ENCODE data around the gene ZNF138. TPM values are rescaled to one million over a fixed set of nuclear protein-coding genes. Genes with fewer than 3 reads are reported as not detected.
"Not testable (repeated sequence)": the region's sequence is repeated elsewhere in the genome, so short reads cannot be mapped to it uniquely, and the experiment has no call there.

The ZNF138 gene
- total RNA-seq, result 5.1 and 9.4 TPM in 2 replicates

DNA sequence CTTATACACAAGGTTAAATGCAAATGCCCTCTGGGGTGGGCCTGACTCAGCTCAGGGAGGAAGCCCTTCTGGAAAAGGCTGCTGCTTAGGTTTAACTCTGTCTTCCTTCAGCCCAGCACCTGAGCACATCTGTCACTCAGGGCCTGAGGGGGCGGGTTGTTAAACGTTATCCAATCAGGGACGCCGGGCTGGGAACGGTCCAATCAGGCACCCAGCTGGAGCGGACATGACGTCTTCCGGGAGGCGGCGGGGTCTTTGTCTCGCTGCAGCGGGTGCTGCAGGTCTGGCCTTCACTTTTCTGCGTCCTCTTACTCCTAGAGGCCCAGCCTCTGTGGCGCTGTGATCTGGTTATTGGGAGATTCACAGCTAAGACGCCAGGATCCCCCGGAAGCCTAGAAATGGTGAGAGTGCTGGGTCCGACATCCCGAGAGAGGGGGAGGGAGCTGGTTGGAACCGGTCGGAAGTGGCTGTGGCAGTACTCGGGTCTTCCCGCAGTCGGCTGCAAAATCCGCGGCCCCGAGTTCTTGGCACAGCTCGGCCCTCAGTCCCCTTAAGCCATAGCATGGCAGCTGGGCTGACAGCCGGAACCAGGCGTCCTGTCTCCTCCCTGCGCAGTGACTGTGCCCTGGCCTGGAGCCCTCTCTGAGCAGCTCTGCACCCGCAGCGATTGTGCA is at the start of gene ZNF138:
ZNF138 (plus strand) TSS at position 258 of the 674 bp plus-strand sequence; CDS start at position 399, 141 bp downstream.
- DNase-seq, result peak; percentile 96

DNA sequence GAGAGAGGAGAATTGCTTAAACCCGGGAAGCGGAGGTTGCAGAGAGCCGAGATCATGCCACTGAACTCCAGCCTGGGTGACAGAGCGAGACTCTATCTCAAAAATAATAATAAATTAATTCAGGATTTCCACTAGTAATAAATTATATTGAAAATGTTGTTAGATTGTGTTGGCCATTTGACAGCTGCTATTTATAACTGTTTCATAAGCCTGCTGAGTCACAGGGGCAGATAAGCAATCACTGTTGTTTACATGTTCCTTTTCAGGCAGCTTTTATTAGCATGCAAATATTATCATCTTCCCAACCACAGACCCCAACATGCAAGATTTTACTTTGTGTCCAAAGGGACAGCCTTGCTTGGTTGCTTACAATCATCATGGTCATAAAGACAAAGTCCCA is 49.5 kb upstream of the ZNF138 start:
- DNase-seq, result no peak

DNA sequence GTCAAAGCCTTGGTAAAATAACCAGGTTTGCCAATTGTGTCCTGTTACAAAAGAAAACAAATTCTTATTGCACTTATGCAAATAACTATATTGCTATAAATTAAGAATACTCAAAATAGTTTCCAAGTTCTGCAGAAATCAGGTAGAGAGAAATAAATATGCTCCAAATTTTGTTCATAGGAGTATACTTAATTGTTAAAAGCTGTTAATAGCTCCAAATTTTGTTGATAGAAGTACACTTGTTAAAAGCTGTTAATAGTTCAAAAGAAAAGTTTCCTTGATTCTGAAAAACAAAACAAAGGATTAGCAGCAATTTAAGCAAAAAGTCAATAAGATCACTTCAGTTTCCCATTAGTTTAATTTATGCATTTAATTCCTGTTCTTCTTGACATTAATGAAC is 46.4 kb upstream of the ZNF138 start:
- DNase-seq, result no peak

- DNase-seq, result no peak
These were observed 41.2 kb upstream of the ZNF138 start for GRCh38 chr7:64753032-64753431.

DNA sequence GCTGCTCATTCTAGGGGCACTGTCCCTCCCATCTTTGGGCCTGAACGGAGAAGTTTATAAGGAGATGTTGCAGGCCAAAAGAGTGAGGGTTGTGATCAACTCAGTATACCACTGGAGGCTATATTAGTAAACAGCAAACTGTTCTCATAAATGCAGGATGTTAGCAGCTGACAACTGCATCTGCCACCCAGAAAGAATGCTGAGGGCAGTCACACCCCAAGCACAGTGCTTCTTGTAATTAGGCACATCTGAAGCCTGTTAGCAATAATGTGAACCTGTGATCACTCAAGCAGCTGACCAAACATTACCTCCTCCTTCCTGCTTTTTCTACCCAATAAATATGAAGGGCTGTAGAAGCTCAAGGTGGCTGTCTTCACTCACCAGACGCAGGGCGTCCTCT is 38.4 kb upstream of the ZNF138 start:
- no peak for DNase-seq

GRCh38 chr7:64758151-64758550 is 36.1 kb upstream of the ZNF138 start:
- no peak for DNase-seq

DNA sequence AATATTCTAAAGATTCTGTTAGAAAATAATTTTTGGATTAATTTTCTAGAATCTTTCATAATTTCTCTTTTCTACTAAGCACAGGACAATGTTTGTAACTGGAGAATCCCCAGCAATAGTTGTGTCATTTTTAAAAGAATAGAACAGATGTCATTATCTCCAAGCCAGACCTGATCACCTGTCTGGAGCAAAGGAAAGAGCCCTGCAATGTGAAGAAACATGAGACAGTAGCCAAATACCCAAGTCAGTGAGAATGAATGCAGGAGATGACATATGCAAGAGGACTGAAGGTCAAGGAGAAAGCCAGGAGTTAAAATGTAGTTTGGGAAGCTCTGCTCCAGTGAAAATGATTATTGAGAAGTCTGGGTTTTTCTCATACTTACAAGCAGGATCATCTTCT is 25.4 kb upstream of the ZNF138 start:
- no peak for DNase-seq

DNA sequence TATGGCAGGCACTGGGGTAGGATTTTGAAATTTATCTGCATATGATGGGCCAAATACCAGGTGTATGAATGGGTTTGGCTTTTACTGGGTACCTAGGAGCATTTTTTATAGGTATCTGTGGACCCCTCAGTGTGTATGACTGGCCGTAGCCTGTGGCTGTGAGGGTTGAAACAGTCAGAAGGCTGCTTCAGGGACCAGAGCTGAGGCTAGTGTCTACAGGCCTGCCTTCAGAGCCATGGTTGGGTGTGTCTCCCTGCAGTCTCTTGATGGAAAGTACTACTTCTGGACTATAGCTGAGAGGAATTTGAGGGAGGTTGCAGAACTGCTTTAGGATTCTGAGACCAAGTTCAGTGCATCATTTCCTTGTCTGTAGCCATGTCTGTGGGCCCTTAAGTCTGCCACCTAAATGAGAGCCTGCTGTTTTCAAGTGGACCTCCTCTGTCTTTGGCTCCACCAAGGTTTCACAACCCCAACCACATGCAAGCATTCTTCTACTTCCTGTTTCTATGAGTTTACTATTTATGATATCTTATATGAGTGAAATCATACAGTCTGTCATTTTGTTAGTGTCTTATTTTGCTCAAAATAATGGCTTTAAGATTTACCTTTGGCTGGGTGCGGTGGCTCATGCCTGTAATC is 19.9 kb upstream of the ZNF138 start:
- no peak for DNase-seq

- no peak for DNase-seq
These were observed 18.9 kb upstream of the ZNF138 start for GRCh38 chr7:64775289-64775688.

DNA sequence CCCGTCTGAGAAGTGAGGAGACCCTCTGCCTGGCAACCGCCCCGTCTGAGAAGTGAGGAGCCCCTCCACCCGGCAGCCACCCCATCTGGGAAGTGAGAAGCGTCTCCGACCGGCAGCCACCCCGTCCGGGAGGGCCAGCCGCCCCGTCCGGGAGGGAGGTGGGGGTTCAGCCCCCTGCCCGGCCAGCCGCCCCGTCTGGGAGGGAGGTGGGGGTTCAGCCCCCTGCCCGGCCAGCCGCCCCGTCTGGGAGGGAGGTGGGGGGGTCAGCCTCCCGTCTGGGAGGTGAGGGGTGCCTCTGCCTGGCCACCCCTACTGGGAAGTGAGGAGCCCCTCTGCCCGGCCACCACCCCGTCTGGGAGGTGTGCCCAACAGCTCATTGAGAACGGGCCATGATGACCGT is 9.4 kb upstream of the ZNF138 start:
- not testable (repeated sequence) for DNase-seq

- no peak for DNase-seq
These were observed 6.9 kb upstream of the ZNF138 start for GRCh38 chr7:64787295-64787694.

DNA sequence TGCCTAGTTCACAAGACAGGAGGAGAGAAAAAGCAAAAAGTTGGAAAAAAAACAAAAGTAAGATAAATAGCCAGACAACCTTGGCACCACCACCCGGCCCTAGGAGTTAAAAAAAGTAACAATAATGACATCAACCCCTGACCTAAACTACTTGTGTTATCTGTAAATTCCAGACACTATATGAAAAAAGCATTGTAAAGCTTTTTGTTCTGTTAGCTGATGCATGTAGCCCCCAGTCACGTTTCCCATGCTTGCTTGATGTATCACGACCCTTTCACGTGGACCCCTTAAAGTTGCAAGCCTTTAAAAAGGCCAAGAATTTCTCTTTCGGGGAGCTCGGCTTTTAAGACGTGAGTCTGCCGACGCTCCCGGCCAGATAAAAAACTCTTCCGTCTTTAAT is 5.0 kb upstream of the ZNF138 start:
- DNase-seq, result not testable (repeated sequence)

DNA sequence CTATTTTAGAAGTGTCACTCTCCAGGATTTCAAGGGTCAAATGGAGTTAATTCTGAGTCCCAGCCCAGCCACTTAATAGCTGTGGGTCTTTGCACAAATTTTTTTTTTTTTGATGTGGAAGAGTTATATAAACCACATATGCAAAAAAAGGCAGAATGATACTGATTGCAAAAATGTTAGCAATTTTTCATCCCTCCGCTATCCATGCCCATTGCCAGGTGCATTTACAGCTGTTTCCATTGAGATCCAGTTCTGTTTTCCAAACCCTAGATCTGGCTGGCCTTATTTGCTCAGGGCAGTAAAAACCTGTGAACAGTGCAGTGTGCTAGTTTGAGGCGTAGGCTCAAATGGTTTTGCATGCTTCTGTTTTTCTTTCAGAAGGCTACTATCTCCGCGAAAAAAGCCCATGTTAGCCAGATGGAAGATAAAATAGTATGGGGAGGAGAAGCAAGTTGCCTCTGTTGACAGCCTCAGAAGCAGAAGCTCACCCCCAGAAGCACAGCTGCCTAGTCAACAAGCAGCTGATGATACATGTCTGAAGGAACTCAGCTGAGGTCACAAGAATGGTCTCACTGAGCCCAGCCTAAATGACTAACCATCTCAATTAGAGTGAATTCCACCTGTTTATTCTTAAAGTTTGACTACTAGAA is 997 bp upstream of the ZNF138 start:
- no peak for DNase-seq

DNA sequence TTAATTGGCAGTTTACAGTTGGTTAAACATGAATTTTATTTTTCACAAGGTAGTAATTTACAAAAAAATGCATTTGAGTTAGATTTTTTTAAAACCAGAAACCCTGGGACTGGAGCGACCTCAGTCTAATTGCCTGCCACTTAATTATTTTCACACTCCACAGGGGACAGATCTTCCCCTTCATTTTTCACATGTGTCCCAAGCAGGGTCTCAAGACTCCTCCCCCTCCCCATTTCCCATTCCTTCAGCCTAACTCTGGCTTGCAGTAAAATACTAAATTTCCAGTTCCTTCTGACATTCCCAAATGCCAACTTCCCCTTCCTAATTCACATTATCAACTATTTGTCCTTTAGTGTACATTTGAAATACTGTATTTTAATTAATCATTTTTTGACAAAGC is 948 bp downstream of the ZNF138 start:
- no peak for DNase-seq

DNA sequence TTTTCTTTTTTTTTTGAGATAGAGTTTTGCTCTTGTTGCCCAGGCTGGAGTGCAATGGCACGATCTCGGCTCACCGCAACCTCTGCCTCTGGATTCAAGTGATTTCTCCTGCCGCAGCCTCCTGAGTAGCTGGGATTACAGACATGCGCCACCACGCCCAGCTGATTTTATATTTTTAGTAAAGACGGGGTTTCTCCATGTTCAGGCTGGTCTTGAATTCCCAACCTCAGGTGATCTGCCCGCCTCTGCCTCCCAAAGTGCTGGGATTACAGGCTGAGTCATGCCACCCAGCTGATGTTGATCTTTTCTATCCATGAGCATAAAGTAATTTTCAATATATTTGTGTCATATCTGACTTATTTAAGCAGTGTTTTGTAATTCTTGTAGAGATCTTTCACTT is 4.9 kb downstream of the ZNF138 start:
- not testable (repeated sequence) for DNase-seq

- DNase-seq, result no peak
These were observed 8.5 kb downstream of the ZNF138 start for GRCh38 chr7:64802699-64803098.

DNA sequence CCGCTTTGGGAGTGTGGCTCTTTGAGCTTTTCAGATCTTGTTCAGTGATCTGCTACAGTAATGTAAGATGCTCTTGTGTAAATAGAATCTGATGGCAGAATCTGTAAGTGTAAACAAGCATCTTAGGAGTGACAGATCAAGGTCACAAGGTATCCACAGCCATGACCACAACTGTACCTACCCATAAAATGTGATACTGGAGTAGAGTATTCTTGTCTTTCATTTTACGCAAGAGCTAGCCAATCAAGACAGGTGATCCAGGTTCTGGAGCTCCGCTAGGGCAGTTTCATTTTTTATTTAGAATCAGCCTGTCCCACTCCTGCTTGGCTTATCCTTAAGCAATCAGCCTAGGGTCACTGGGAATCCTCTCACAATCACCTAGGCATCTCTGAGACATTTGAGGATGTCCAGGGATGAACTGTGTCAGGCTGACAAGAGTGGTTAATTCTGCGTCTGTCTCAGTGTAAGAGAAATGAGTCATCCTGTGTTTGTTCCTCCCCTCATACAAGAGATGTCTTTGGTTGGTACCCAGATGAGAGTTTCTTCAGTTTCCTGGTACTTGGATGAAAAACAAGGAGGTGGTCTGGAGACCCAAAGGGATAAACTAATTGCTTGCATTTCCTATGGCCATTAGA is 13.6 kb downstream of the ZNF138 start:
- no peak for DNase-seq

DNA sequence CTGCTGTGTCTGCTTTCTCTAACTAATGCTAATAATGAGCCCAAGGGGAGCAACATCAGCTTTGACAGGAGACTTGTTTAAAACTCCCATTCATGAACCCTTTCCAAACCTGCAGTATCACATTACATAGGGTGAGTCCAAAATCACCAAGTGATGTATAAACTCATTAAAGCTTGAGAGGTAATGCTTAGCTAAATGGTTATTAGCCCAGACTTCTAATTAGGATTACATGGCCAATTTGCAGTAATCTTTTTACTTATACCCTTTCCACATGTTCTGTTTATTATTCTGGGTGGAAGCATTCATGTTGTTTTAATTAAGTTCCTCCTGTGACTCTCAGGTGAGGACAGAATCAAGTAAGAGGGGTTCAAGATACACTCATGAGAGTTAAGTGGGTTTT is 17.5 kb downstream of the ZNF138 start:
- no peak for DNase-seq

GRCh38 chr7:64830926-64831325 is 36.7 kb downstream of the ZNF138 start:
- no peak for DNase-seq

DNA sequence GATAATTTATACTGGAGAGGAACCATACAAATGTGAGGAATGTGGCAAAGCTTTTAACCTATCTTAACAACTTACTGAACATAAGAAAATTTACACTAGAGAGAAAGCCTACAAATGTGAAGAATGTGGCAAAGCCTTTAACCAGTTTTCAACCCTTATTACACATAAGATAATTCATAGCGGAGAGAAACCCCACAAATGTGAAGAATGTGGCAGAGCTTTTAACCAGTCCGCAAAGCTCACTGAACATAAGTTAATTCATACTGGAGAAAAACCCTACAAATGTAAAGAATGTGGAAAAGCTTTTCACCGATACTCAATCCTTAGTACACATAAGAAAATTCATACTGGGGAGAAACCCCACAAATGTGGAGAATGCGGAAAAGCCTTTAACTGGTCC is 37.9 kb downstream of the ZNF138 start:
- DNase-seq, result no peak

- no peak for DNase-seq
These were observed 40.8 kb downstream of the ZNF138 start for GRCh38 chr7:64834989-64835388.

DNA sequence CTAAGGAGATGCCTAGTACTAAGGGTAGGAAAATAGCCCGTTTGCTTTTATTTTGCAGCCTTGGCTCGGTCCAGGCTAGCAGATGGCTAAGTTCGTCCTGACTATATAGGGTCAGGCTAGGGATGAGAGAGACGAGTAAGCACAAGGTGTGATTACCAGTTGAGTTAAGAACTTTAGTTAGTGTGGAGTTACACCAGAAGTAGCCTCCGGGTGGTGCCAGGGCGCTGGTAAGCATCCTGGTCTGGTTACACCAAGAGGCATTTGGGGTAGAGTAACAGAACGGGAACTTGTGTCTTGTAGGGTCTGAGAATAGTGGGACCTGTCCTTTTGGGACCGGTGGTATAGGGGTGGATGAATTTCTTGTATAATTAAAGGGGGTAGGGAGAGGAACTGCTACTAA is 41.6 kb downstream of the ZNF138 start:
- DNase-seq, result not testable (repeated sequence)

- DNase-seq, result not testable (repeated sequence)
These were observed 43.8 kb downstream of the ZNF138 start for GRCh38 chr7:64838051-64838450.

DNA sequence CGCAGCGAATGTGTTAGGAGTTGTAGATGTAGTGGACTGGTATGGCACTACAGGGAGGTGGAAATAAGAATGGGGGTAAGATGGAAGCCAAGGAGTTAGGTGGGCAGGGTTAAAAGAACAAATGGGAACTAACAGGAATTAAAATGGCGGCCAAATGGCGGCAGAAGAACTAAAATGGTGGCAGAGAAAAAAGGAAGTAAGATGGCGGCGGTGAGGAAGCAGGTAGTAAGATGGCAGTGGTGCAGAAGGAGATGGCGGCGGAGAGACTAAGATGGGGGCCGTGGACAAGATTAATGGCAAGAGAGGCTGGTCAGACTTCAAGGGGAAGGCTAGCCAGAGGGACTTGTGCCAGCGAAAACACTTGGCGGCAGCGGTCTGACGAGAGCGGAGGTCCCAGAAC is 44.5 kb downstream of the ZNF138 start:
- no peak for DNase-seq
